Panc1 (cell line): ENCODE data around the gene PF4V1. TPM values are rescaled to one million over a fixed set of nuclear protein-coding genes. Genes with fewer than 3 reads are reported as not detected.

ENCODE experiments used
- ATAC-seq: fragments of 200-7000 bp; cut with Tn5 transposase; 2 replicates; pipeline ENCODE4 v1.9.1; 2020; ENCODE audit warnings: mild to moderate bottlenecking, moderate library complexity
- BruUV-seq: library from RNA; stranded (reverse); fragments of 400-500 nt; replicated peaks from 2 replicates; lab custom pipeline; 2021; lab: Mats Ljungman, UMichigan
- CTCF ChIA-PET: fragments of 300-600 bp; sonication (Branson Sonifier 250); formaldehyde crosslinking; loops from one replicate; lab custom pipeline; 2022; ENCODE audit warnings: antibody characterized with exemption; lab: Charles Lee
- POLR2A ChIA-PET: fragments of 300-600 bp; sonication (Branson Sonifier 250); formaldehyde crosslinking; loops from one replicate; lab custom pipeline; 2022; ENCODE audit warnings: antibody characterized with exemption; lab: Charles Lee
- DNase-seq: peaks from one replicate; pipeline ENCODE4 v3.0.0-alpha.2; 2010; ENCODE audit warnings: low read depth, low spot score
- H3K27ac ChIP-seq: 2 replicates; pipeline ENCODE4 v1.5.1; 2011; ENCODE audit warnings: mild to moderate bottlenecking, low read length, inconsistent platforms
- H3K27me3 ChIP-seq: fragments of 200-500 bp; sonication (Bioruptor generic); 2 replicates; pipeline ENCODE4 v1.6.0; 2014; ENCODE audit warnings: low read length, inconsistent platforms; ENCODE audit not compliant: control insufficient read depth, insufficient read depth
- H3K36me3 ChIP-seq: fragments of 200-500 bp; sonication (Bioruptor generic); 2 replicates; pipeline ENCODE4 v1.5.1; 2014; ENCODE audit warnings: inconsistent platforms, mild to moderate bottlenecking, low read length, moderate library complexity; ENCODE audit not compliant: control insufficient read depth, insufficient read depth
- H3K4me1 ChIP-seq: 2 replicates; pipeline ENCODE4 v1.5.1; 2011; ENCODE audit warnings: inconsistent platforms, mild to moderate bottlenecking, low read length, moderate library complexity; ENCODE audit not compliant: control insufficient read depth, insufficient read depth
- H3K4me3 ChIP-seq, 2 experiments: 2 replicates each; pipeline ENCODE4 v1.5.1; 2011 to 2012; ENCODE audit warnings: low read depth in 2 of 2, low read length in 2 of 2, mild to moderate bottlenecking in 2 of 2, inconsistent platforms in 1 of 2, moderate library complexity in 1 of 2
- H3K9me3 ChIP-seq: fragments of 200-500 bp; sonication (Bioruptor generic); 2 replicates; pipeline ENCODE4 v1.5.1; 2014; ENCODE audit warnings: low read depth, mild to moderate bottlenecking, inconsistent platforms, low read length, moderate library complexity; ENCODE audit not compliant: control insufficient read depth, insufficient read depth
- CTCF ChIP-seq: fragments of 450-650 bp; IDR thresholded peaks from 2 replicates; pipeline ENCODE4 v1.5.1; 2017; ENCODE audit warnings: mild to moderate bottlenecking
- POLR2AphosphoS5 ChIP-seq: IDR thresholded peaks from 2 replicates; pipeline ENCODE4 v1.6.1; 2012; ENCODE audit warnings: mild to moderate bottlenecking, low read depth, low read length, moderate library complexity
- REST ChIP-seq, 2 experiments: IDR thresholded peaks; 2 replicates each; pipeline ENCODE4 v1.6.1; 2011 to 2012; ENCODE audit warnings: low read depth in 2 of 2, control low read depth in 1 of 2, low read length in 1 of 2, mild to moderate bottlenecking in 1 of 2, moderate library complexity in 1 of 2; ENCODE audit not compliant: insufficient read depth in 1 of 2
- SIN3A ChIP-seq: IDR thresholded peaks from 2 replicates; pipeline ENCODE4 v1.6.1; 2012; ENCODE audit warnings: low read depth, mild to moderate bottlenecking, low read length, moderate library complexity, borderline replicate concordance; ENCODE audit not compliant: insufficient read depth
- TCF7L2 ChIP-seq: IDR thresholded peaks from 2 replicates; pipeline ENCODE4 v1.6.1; 2011; ENCODE audit warnings: mild to moderate bottlenecking, low read depth, low read length, inconsistent platforms
- in situ Hi-C: cut with HindIII; loops from 2 replicates; pipeline ENCODE4 v1.10.0; 2016; ENCODE audit warnings: low sequenced_read_pairs, low pct_unique_long_range_greater_than_20kb
- intact Hi-C: fragments of 100-400 bp; cut with micrococcal nuclease; formaldehyde crosslinking; loops from one replicate; pipeline ENCODE4 v1.10.0; 2022; ENCODE audit not compliant: unreplicated experiment
- total RNA-seq: library from RNA; stranded (reverse); gene quantifications from one replicate; pipeline ENCODE4 v1.2.1, GENCODE V29; 2021; ENCODE audit not compliant: unreplicated experiment

Gene PF4V1
- total RNA-seq, 1 experiment from 2014 or later: 0.51 TPM

DNA sequence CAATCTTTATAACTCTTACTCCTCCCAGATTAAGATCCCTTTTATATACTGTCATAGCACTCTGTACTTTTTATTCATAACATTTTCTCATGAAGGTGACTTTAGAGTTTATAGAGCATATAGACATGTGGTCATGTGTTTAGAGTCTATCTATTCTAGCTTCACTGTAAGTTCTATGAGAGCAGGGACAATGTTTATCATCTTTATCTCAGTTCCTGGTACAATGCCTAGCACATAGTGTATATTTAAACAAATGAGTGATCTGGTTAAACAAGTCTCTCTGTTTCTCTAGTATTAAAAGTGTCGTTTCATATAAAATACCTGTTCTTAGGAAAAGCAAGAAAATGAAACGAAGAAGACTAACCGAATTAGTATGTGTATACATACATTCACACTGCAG lies 13.4 kb upstream of the PF4V1 start:
- ChIA-PET CTCF (no interaction called here), POLR2A (no interaction called here)
- intact Hi-C loops (no loop called here), in situ Hi-C loops (no loop called here)
- no peak overlapping the region for H3K27ac ChIP-seq
- no peak overlapping the region for H3K4me3 ChIP-seq
- no peaks in the 10 kb centered on the region for H3K27me3 ChIP-seq
- no peak for TF ChIP-seq POLR2AphosphoS5
- no peak for TF ChIP-seq CTCF
- no peak for TF ChIP-seq TCF7L2
- TF ChIP-seq SIN3A: no peak
- no peak for TF ChIP-seq REST (IDR thresholded peaks at IDR 0.05; ENCODE audit: insufficient read depth in 1 of 2, low read depth in 2 of 2, low read length in 1 of 2)
- BruUV-seq: no TSS peak
- H3K4me1 ChIP-seq: no peaks in the 10 kb centered on the region; the same call in 1 of the 2 replicates
- ATAC-seq (no peak), DNase-seq (no peak)
- H3K9me3 ChIP-seq: no peaks in the 10 kb centered on the region
- no peaks in the 10 kb centered on the region for H3K36me3 ChIP-seq

DNA sequence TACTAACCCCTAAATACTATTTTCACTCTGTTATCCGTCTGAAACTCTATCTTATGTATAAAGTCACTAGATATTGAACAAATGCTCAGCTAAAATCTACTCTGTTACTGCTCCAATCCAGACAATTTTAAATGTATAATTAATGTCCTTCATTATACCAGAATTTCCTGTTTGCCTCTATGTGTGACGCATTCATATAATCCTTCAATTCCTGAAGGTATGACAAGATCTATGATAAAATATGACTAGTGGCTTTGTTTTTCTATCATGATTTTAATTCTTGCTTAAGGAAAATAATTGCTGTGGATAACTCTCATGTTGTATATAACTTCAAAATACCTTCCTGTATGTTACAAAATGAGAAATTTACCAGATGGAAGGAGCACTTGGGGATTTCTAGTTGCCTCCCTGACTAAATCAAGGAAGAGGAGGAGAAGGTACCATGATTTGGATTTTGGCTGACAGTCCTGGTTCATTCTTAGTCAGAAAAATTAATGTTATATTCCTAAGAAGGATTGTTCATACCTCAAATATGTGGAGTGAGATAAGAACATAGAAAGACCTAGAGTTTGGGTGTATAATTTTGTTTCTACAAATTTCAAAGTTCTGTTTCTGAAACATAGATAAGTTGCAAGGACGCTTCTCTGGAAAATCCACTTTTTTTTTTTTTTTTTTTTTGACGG lies 11.7 kb upstream of the PF4V1 start:
- DNase-seq (no peak), ATAC-seq (no peak)
- Histone ChIP-seq H3K27me3 (no peaks in the 10 kb centered on the region), H3K4me1 (no peaks in the 10 kb centered on the region; the same call in 1 of the 2 replicates), H3K9me3 (no peaks in the 10 kb centered on the region), H3K4me3 (no peak overlapping the region), H3K36me3 (no peaks in the 10 kb centered on the region), H3K27ac (no peak overlapping the region)
- BruUV-seq: no TSS peak
- in situ Hi-C loops: no loop called here
- intact Hi-C loops: no loop called here
- ChIA-PET POLR2A (no interaction called here), CTCF (no interaction called here)
- TF ChIP-seq POLR2AphosphoS5 (no peak), CTCF (no peak), TCF7L2 (no peak), REST (IDR thresholded peaks at IDR 0.05; ENCODE audit: insufficient read depth in 1 of 2, low read depth in 2 of 2, low read length in 1 of 2) (no peak), SIN3A (no peak)
